HEK293 (cell line): ENCODE results near the gene HDAC7.

ENCODE experiments used
- CTCF ChIA-PET: fragments of 350-600 bp; formaldehyde crosslinking; extraction: SDS; loops from one replicate; lab custom pipeline; 2021; ENCODE audit warnings: antibody characterized with exemption; lab: Yijun Ruan, JAX
- POLR2A ChIA-PET: fragments of 300-600 bp; formaldehyde crosslinking; extraction: SDS; loops from one replicate; lab custom pipeline; 2020; ENCODE audit warnings: antibody characterized with exemption, inconsistent platforms; lab: Yijun Ruan, JAX
- H3K27ac ChIP-seq: fragments of 200-500 bp; sonication (Bioruptor generic); 2 replicates; pipeline ENCODE4 v1.5.1; 2014; ENCODE audit warnings: low read depth, low read length, control low read depth, inconsistent platforms; ENCODE audit errors: extremely low read depth
- H3K36me3 ChIP-seq, 2 experiments: fragments of 200-500 bp in 1 of 2; sonication (Bioruptor generic) in 1 of 2; 1 replicate in 1 of 2; 2 replicates in 1 of 2; pipeline ENCODE4 v1.5.1; 2014 to 2017; ENCODE audit warnings: inconsistent platforms in 2 of 2, low read length in 2 of 2; ENCODE audit not compliant: control insufficient read depth in 2 of 2, insufficient read depth in 1 of 2
- H3K4me1 ChIP-seq: fragments of 200-500 bp; sonication (Bioruptor generic); 2 replicates; pipeline ENCODE4 v1.5.1; 2014; ENCODE audit warnings: mild to moderate bottlenecking, low read length, inconsistent platforms; ENCODE audit not compliant: control insufficient read depth, insufficient read depth
- H3K4me3 ChIP-seq: 2 replicates; pipeline ENCODE4 v1.5.1; 2011; ENCODE audit warnings: low read depth, mild to moderate bottlenecking, control low read depth, low read length, moderate library complexity
- H3K9me3 ChIP-seq: fragments of 200-500 bp; sonication (Bioruptor generic); 2 replicates; pipeline ENCODE4 v1.5.1; 2014; ENCODE audit warnings: low read depth, low read length, inconsistent platforms; ENCODE audit not compliant: control insufficient read depth, insufficient read depth
- EGR2 ChIP-seq: fragments of 450-650 bp; formaldehyde crosslinking; IDR thresholded peaks from 2 replicates; pipeline ENCODE4 v1.5.1; 2016; ENCODE audit warnings: low read depth, missing biosample characterization, missing genetic modification characterization
- GLIS2 ChIP-seq: fragments of 450-650 bp; formaldehyde crosslinking; IDR thresholded peaks from 2 replicates; pipeline ENCODE4 v1.5.1; 2016; ENCODE audit warnings: missing biosample characterization, missing genetic modification characterization
- INSM2 ChIP-seq: fragments of 450-650 bp; formaldehyde crosslinking; IDR thresholded peaks from 2 replicates; pipeline ENCODE4 v1.5.1; 2016; ENCODE audit warnings: missing biosample characterization, missing genetic modification characterization
- KLF9 ChIP-seq: fragments of 450-650 bp; formaldehyde crosslinking; IDR thresholded peaks from 2 replicates; pipeline ENCODE4 v1.5.1; 2016; ENCODE audit warnings: missing biosample characterization, missing genetic modification characterization, low read depth
- MZF1 ChIP-seq: fragments of 450-650 bp; formaldehyde crosslinking; IDR thresholded peaks from 2 replicates; pipeline ENCODE4 v1.5.1; 2017; ENCODE audit warnings: missing biosample characterization, missing genetic modification characterization, borderline replicate concordance
- PBX3 ChIP-seq: sonication (generic); formaldehyde crosslinking; IDR thresholded peaks from 2 replicates; pipeline ENCODE4 v1.8.1; 2022; ENCODE audit warnings: mild to moderate bottlenecking, moderate library complexity, missing genetic modification reagents
- PRDM1 ChIP-seq: fragments of 450-650 bp; formaldehyde crosslinking; IDR thresholded peaks from 2 replicates; pipeline ENCODE4; 2016; ENCODE audit warnings: missing biosample characterization, missing genetic modification characterization
- PRDM10 ChIP-seq: fragments of 450-650 bp; formaldehyde crosslinking; IDR thresholded peaks from 2 replicates; pipeline ENCODE4 v1.5.1; 2016; ENCODE audit warnings: missing biosample characterization, missing genetic modification characterization
- ZBTB10 ChIP-seq: fragments of 450-650 bp; formaldehyde crosslinking; IDR thresholded peaks from 2 replicates; pipeline ENCODE4 v1.5.1; 2016; ENCODE audit warnings: missing biosample characterization, missing genetic modification characterization
- ZEB2 ChIP-seq: fragments of 450-650 bp; formaldehyde crosslinking; IDR thresholded peaks from 2 replicates; pipeline ENCODE4 v1.5.1; 2016; ENCODE audit warnings: missing biosample characterization, missing genetic modification characterization
- ZFHX2 ChIP-seq: fragments of 450-650 bp; formaldehyde crosslinking; conservative IDR thresholded peaks from 2 replicates; pipeline ENCODE4 v1.5.1; 2016; ENCODE audit warnings: missing biosample characterization, missing genetic modification characterization
- ZNF114 ChIP-seq: fragments of 450-650 bp; formaldehyde crosslinking; IDR thresholded peaks from 2 replicates; pipeline ENCODE4 v1.5.0; 2017; ENCODE audit warnings: missing biosample characterization, missing genetic modification characterization
- ZNF18 ChIP-seq: fragments of 450-650 bp; formaldehyde crosslinking; IDR thresholded peaks from 2 replicates; pipeline ENCODE4 v1.5.1; 2016; ENCODE audit warnings: missing biosample characterization, missing genetic modification characterization
- ZNF324 ChIP-seq: fragments of 450-650 bp; formaldehyde crosslinking; IDR thresholded peaks from 2 replicates; pipeline ENCODE4 v1.5.1; 2016; ENCODE audit warnings: missing biosample characterization, missing genetic modification characterization
- ZNF394 ChIP-seq: fragments of 450-650 bp; formaldehyde crosslinking; IDR thresholded peaks from 2 replicates; pipeline ENCODE4 v1.5.1; 2016; ENCODE audit warnings: missing biosample characterization, missing genetic modification characterization, mild to moderate bottlenecking, moderate library complexity, borderline replicate concordance
- ZNF473 ChIP-seq: fragments of 450-650 bp; formaldehyde crosslinking; IDR thresholded peaks from 2 replicates; pipeline ENCODE4 v1.5.1; 2017; ENCODE audit warnings: missing biosample characterization, missing genetic modification characterization
- ZNF580 ChIP-seq: fragments of 450-650 bp; formaldehyde crosslinking; IDR thresholded peaks from 2 replicates; pipeline ENCODE4 v1.5.1; 2016; ENCODE audit warnings: missing biosample characterization, missing genetic modification characterization
- ZNF585B ChIP-seq: fragments of 450-650 bp; formaldehyde crosslinking; IDR thresholded peaks from 2 replicates; pipeline ENCODE4 v1.5.1; 2016; ENCODE audit warnings: missing biosample characterization, missing genetic modification characterization
- ZNF626 ChIP-seq: fragments of 450-650 bp; sonication (Bioruptor Pico); formaldehyde crosslinking; IDR thresholded peaks from 2 replicates; pipeline ENCODE4 v1.5.1; 2018; ENCODE audit warnings: missing biosample characterization, missing genetic modification characterization, inconsistent platforms
- ZNF639 ChIP-seq: fragments of 450-650 bp; formaldehyde crosslinking; IDR thresholded peaks from 2 replicates; pipeline ENCODE4 v1.5.1; 2016; ENCODE audit warnings: missing biosample characterization, missing genetic modification characterization
- ZNF830 ChIP-seq: fragments of 450-650 bp; IDR thresholded peaks from 2 replicates; pipeline ENCODE4 v1.5.0; 2018; ENCODE audit warnings: missing biosample characterization, missing genetic modification characterization, low read depth, mild to moderate bottlenecking, moderate library complexity
- ZSCAN30 ChIP-seq: fragments of 450-650 bp; IDR thresholded peaks from 2 replicates; pipeline ENCODE4 v1.5.1; 2018; ENCODE audit warnings: missing biosample characterization, mild to moderate bottlenecking, missing genetic modification characterization, moderate library complexity
- ZXDB ChIP-seq: fragments of 450-650 bp; formaldehyde crosslinking; IDR thresholded peaks from 2 replicates; pipeline ENCODE4 v1.5.1; 2016; ENCODE audit warnings: missing biosample characterization, missing genetic modification characterization

The HDAC7 gene

GRCh38 chr12:47758834-47759690, 60.6 kb downstream of the HDAC7 start, which contains the start of gene RAPGEF3:
Gene RAPGEF3, minus strand, starts transcription at chr12:47758880. Its CDS starts 324 bp downstream, at chr12:47758556.
- no peaks in the 10 kb centered on the region for H3K36me3 ChIP-seq
- peak within 1 kb of the TSS; percentile 46 for H3K4me3 ChIP-seq
- ChIA-PET POLR2A (interaction anchor here (1.1 to 1.6 kb wide), 3 partner anchors 8 to 14 kb away, joined by 3 to 6 read pairs (median 3); partner anchors contain the start of gene SLC48A1), CTCF (interaction anchor here (0.9 to 14.1 kb wide), 6 partner anchors 9 to 79 kb away, joined by 4 to 241 read pairs (median 10); partner anchors contain the start of gene SLC48A1)
- H3K4me1 ChIP-seq = peaks cover 5% of the 10 kb centered on the region; the same call in 1 of the 2 replicates
- peak within 1 kb of the TSS; percentile 11; the same call in 1 of the 2 replicates for H3K27ac ChIP-seq
- no peaks in the 10 kb centered on the region for H3K9me3 ChIP-seq
- peak; percentile 73 for TF ChIP-seq ZFHX2 (tag by site-specific recombination)
- TF ChIP-seq KLF9 (tag by site-specific recombination) = peak; percentile 98
- TF ChIP-seq ZNF585B (tag by site-specific recombination) = peak; percentile 14; the same call in 1 of the 2 replicates
- TF ChIP-seq GLIS2 (tag by site-specific recombination) = peak; percentile 95
- no peak for TF ChIP-seq ZNF394 (tag by site-specific recombination)
- 0 out of 2 replicates have a peak, but pooled peaks have one; percentile 56 for TF ChIP-seq ZNF639
- TF ChIP-seq ZNF114 (tag by site-specific recombination) = no peak
- TF ChIP-seq PBX3 (CRISPR knock-in tag) = no peak
- no peak for TF ChIP-seq ZNF473 (tag by site-specific recombination)
- TF ChIP-seq ZNF830 = no peak
- no peak for TF ChIP-seq MZF1 (tag by site-specific recombination)
- TF ChIP-seq ZEB2 (tag by site-specific recombination) = peak; percentile 77
- TF ChIP-seq INSM2 (tag by site-specific recombination) = peak; percentile 66
- TF ChIP-seq ZXDB = peak; percentile 68
- peak; percentile 53 for TF ChIP-seq EGR2 (tag by site-specific recombination)
- TF ChIP-seq PRDM1 (tag by site-specific recombination) = peak; percentile 92
- 0 out of 2 replicates have a peak, but pooled peaks have one; percentile 14 for TF ChIP-seq PRDM10 (tag by site-specific recombination)
- TF ChIP-seq ZSCAN30 (tag by site-specific recombination) = peak; percentile 51; the same call in 1 of the 2 replicates
- no peak for TF ChIP-seq ZNF580 (tag by site-specific recombination)
- TF ChIP-seq ZBTB10 (tag by site-specific recombination) = peak; percentile 93
- no peak for TF ChIP-seq ZNF18 (tag by site-specific recombination)
- TF ChIP-seq ZNF626 (tag by site-specific recombination) = no peak
- TF ChIP-seq ZNF324 (tag by site-specific recombination) = peak; percentile 44; the same call in 1 of the 2 replicates
